Fibroblast of lung (primary cell): ENCODE measurements around the gene CASKIN2. TPM values are rescaled to one million over a fixed set of nuclear protein-coding genes. Genes with fewer than 3 reads are reported as not detected.

Experiments
- DNase-seq, 2 donors: peaks; one replicate each; pipeline versions ENCODE4 v3.0.0 to v3.0.0-alpha.2; 2010; ENCODE audit warnings: low read depth in 2 of 2
- H2AFZ ChIP-seq: 2 replicates; pipeline ENCODE4 v1.5.1; 2012; ENCODE audit warnings: low read length, control low read depth, inconsistent platforms
- H3K27ac ChIP-seq: 2 replicates; pipeline ENCODE4 v1.5.1; 2011; ENCODE audit warnings: low read length, control low read depth; ENCODE audit not compliant: insufficient read depth
- H3K27me3 ChIP-seq: 2 replicates; pipeline ENCODE4 v1.5.1; 2011; ENCODE audit warnings: mild to moderate bottlenecking, low read length; ENCODE audit not compliant: control insufficient read depth, insufficient read depth
- H3K36me3 ChIP-seq: 2 replicates; pipeline ENCODE4 v1.5.1; 2011; ENCODE audit warnings: low read length; ENCODE audit not compliant: control insufficient read depth, insufficient read depth
- H3K4me1 ChIP-seq: 2 replicates; pipeline ENCODE4 v1.5.1; 2011; ENCODE audit warnings: low read length; ENCODE audit not compliant: control insufficient read depth, insufficient read depth; ENCODE audit errors: extremely low read depth
- H3K4me2 ChIP-seq: 2 replicates; pipeline ENCODE4 v1.5.1; 2011; ENCODE audit warnings: low read length, control low read depth; ENCODE audit not compliant: insufficient read depth; ENCODE audit errors: extremely low read depth
- H3K4me3 ChIP-seq, 4 experiments: fragments of 200-600 bp in 1 of 4; sonication (generic) in 1 of 4; replicated peaks in 1 of 4; 2 replicates each; pipeline ENCODE4 v1.5.1; 2011 to 2016; ENCODE audit warnings: low read length in 4 of 4, low read depth in 3 of 4, mild to moderate bottlenecking in 3 of 4, control low read depth in 2 of 4, inconsistent platforms in 1 of 4, mixed read lengths in 1 of 4; ENCODE audit not compliant: insufficient read depth in 1 of 4; ENCODE audit errors: control extremely low read depth in 1 of 4
- H3K79me2 ChIP-seq: 2 replicates; pipeline ENCODE4 v1.5.1; 2012; ENCODE audit warnings: mild to moderate bottlenecking, low read length, inconsistent platforms; ENCODE audit not compliant: control insufficient read depth, insufficient read depth
- H3K9ac ChIP-seq: 2 replicates; pipeline ENCODE4 v1.5.1; 2011; ENCODE audit warnings: mild to moderate bottlenecking, low read length, control low read depth; ENCODE audit not compliant: insufficient read depth
- H3K9me3 ChIP-seq: 2 replicates; pipeline ENCODE4 v1.5.1; 2012; ENCODE audit warnings: low read depth, low read length; ENCODE audit not compliant: control insufficient read depth, insufficient read depth
- H4K20me1 ChIP-seq: 2 replicates; pipeline ENCODE4 v1.5.1; 2011; ENCODE audit warnings: low read length; ENCODE audit not compliant: control insufficient read depth, insufficient read depth; ENCODE audit errors: extremely low read depth
- EZH2 ChIP-seq: IDR thresholded peaks from 2 replicates; pipeline ENCODE4 v1.5.1; 2012; ENCODE audit warnings: low read length, control low read depth, mild to moderate bottlenecking; ENCODE audit errors: missing control alignments
- polyA plus RNA-seq, 2 donors: library from polyadenylated mRNA; depleted of rRNA in 1 of 2; stranded (reverse) in 1 of 2; unstranded in 1 of 2; fragments of >200 nt; gene quantifications; 2 replicates each; pipeline ENCODE4 v1.2.1, GENCODE V29; 2011 to 2012; ENCODE audit warnings: missing spikeins in 1 of 2
- total RNA-seq: library from RNA; depleted of rRNA; stranded (reverse); fragments of >200 nt; gene quantifications from 2 replicates; pipeline ENCODE4 v1.2.1, GENCODE V29; 2014
- TF ChIP-seq, protein P1 (sequence below), 2 donors: IDR thresholded peaks in 1 of 2; conservative IDR thresholded peaks in 1 of 2; 1 replicate in 1 of 2; 2 replicates in 1 of 2; pipeline ENCODE4 v1.5.1; 2011 to 2012; ENCODE audit warnings: low read length in 2 of 2, control low read depth in 1 of 2, inconsistent platforms in 1 of 2, low read depth in 1 of 2, mild to moderate bottlenecking in 1 of 2

Gene CASKIN2
- total and polyA plus RNA-seq, 2 donors (not counting 1 experiment from before 2014, with no cell fraction given) = 3.4 to 8.3 TPM

DNA sequence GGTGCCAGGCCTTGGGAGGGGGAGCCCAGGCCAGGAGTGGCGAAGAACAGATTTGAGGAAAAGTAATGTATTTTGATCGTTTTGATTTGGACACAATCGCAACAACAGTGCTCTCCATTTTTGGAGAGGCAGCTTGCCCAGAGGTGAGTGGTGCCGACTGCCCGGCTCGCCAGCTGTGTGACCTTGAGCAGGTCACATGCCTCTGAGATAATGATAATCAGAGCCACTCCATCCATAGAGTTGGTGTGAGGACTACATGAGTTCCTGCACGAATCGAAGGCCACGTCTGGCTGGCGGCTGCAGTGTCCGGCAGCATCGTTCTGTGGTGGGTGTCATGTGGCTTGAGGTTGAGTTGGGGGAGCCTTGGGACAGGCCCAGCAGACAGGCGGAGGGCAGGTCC is 30.8 kb upstream of the CASKIN2 start:
- no peak overlapping the region for H2AFZ ChIP-seq
- no peak overlapping the region for H3K4me3 ChIP-seq
- H3K9ac ChIP-seq = no peak overlapping the region
- H3K79me2 ChIP-seq = no peaks in the 10 kb centered on the region
- H3K4me2 ChIP-seq = no peak overlapping the region
- no peak overlapping the region for H3K27ac ChIP-seq
- no peaks in the 10 kb centered on the region for H4K20me1 ChIP-seq
- no peaks in the 10 kb centered on the region for H3K4me1 ChIP-seq
- DNase-seq = no peak
- no peaks in the 10 kb centered on the region for H3K9me3 ChIP-seq
- H3K27me3 ChIP-seq = peaks cover 4% of the 10 kb centered on the region
- H3K36me3 ChIP-seq = no peaks in the 10 kb centered on the region
- no peak for TF ChIP-seq EZH2
- TF ChIP-seq, protein P1, sequence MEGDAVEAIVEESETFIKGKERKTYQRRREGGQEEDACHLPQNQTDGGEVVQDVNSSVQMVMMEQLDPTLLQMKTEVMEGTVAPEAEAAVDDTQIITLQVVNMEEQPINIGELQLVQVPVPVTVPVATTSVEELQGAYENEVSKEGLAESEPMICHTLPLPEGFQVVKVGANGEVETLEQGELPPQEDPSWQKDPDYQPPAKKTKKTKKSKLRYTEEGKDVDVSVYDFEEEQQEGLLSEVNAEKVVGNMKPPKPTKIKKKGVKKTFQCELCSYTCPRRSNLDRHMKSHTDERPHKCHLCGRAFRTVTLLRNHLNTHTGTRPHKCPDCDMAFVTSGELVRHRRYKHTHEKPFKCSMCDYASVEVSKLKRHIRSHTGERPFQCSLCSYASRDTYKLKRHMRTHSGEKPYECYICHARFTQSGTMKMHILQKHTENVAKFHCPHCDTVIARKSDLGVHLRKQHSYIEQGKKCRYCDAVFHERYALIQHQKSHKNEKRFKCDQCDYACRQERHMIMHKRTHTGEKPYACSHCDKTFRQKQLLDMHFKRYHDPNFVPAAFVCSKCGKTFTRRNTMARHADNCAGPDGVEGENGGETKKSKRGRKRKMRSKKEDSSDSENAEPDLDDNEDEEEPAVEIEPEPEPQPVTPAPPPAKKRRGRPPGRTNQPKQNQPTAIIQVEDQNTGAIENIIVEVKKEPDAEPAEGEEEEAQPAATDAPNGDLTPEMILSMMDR (conservative IDR thresholded peaks at IDR 0.05 in 1 of 2, IDR thresholded peaks at IDR 0.05 in 1 of 2; ENCODE audit: low read depth in 1 of 2, low read length in 2 of 2) = no peak

GRCh38 chr17:75544250-75544649 is 28.9 kb upstream of the CASKIN2 start:
- H3K9me3 ChIP-seq = no peaks in the 10 kb centered on the region
- H3K4me2 ChIP-seq = no peak overlapping the region
- DNase-seq = no peak
- no peaks in the 10 kb centered on the region for H3K4me1 ChIP-seq
- TF ChIP-seq EZH2 = no peak
- no peak overlapping the region for H3K4me3 ChIP-seq
- no peaks in the 10 kb centered on the region for H4K20me1 ChIP-seq
- H3K79me2 ChIP-seq = no peaks in the 10 kb centered on the region
- H3K36me3 ChIP-seq = no peaks in the 10 kb centered on the region
- no peak overlapping the region for H3K27ac ChIP-seq
- no peak overlapping the region for H3K9ac ChIP-seq
- H3K27me3 ChIP-seq = peaks cover 4% of the 10 kb centered on the region
- no peak overlapping the region for H2AFZ ChIP-seq

GRCh38 chr17:75542728-75543336 is 27.5 kb upstream of the CASKIN2 start:
- TF ChIP-seq, protein P1 (conservative IDR thresholded peaks at IDR 0.05 in 1 of 2, IDR thresholded peaks at IDR 0.05 in 1 of 2; ENCODE audit: low read depth in 1 of 2, low read length in 2 of 2) = no peak
- no peak for TF ChIP-seq EZH2
- no peak for DNase-seq
- Histone ChIP-seq H2AFZ (no peak overlapping the region), H3K27ac (no peak overlapping the region), H3K4me1 (no peaks in the 10 kb centered on the region), H3K36me3 (no peaks in the 10 kb centered on the region), H3K4me3 (no peak overlapping the region), H3K9ac (no peak overlapping the region), H4K20me1 (no peaks in the 10 kb centered on the region), H3K9me3 (no peaks in the 10 kb centered on the region), H3K27me3 (peaks cover 6% of the 10 kb centered on the region), H3K4me2 (no peak overlapping the region), H3K79me2 (no peaks in the 10 kb centered on the region)
